PC-3 (cell line): Measurements from ENCODE around the gene RBMX. TPM values are rescaled to one million over a fixed set of nuclear protein-coding genes. Genes with fewer than 3 reads are reported as not detected.

ENCODE experiments used
- ATAC-seq: fragments of 200-7000 bp; cut with Tn5 transposase; 2 replicates; pipeline ENCODE4 v1.9.1; 2020; ENCODE audit warnings: mild to moderate bottlenecking, moderate library complexity
- BruUV-seq: library from RNA; stranded (reverse); fragments of 400-500 nt; replicated peaks from 2 replicates; lab custom pipeline; 2021; lab: Mats Ljungman, UMichigan
- CTCF ChIA-PET: fragments of 300-600 bp; sonication (Branson Sonifier 250); formaldehyde crosslinking; loops from one replicate; lab custom pipeline; 2022; ENCODE audit warnings: antibody characterized with exemption; lab: Charles Lee
- POLR2A ChIA-PET: fragments of 300-600 bp; sonication (Branson Sonifier 250); formaldehyde crosslinking; loops from one replicate; lab custom pipeline; 2022; ENCODE audit warnings: antibody characterized with exemption; ENCODE audit not compliant: unreplicated experiment; lab: Charles Lee
- DNase-seq: peaks from one replicate; pipeline ENCODE4 v3.0.0-alpha.2; 2015
- H2AFZ ChIP-seq: fragments of 300-600 bp; sonication (generic); 2 replicates; pipeline ENCODE4 v1.6.0; 2016; ENCODE audit warnings: antibody characterized with exemption, low read length
- H3F3A ChIP-seq: fragments of 300-600 bp; sonication (generic); one replicate; pipeline ENCODE4 v1.6.0; 2017; ENCODE audit warnings: antibody characterized with exemption, low read length, control low read depth, mild to moderate bottlenecking; ENCODE audit not compliant: unreplicated experiment
- H3K27ac ChIP-seq: fragments of 300-600 bp; sonication (generic); 2 replicates; pipeline ENCODE4 v1.5.1; 2016; ENCODE audit warnings: mild to moderate bottlenecking, low read length
- H3K27me3 ChIP-seq: fragments of 300-600 bp; sonication (generic); 2 replicates; pipeline ENCODE4 v1.6.1; 2016; ENCODE audit warnings: low read length, mixed read lengths
- H3K36me3 ChIP-seq: fragments of 300-600 bp; sonication (generic); 2 replicates; pipeline ENCODE4 v1.6.1; 2016; ENCODE audit warnings: low read depth, mixed run types, low read length, mixed read lengths
- H3K4me1 ChIP-seq: fragments of 300-600 bp; sonication (generic); 2 replicates; pipeline ENCODE4 v1.5.1; 2016; ENCODE audit warnings: low read length; ENCODE audit not compliant: insufficient read depth
- H3K4me2 ChIP-seq: fragments of 300-600 bp; sonication (generic); 2 replicates; pipeline ENCODE4 v1.6.0; 2016; ENCODE audit warnings: low read length
- H3K4me3 ChIP-seq: fragments of 300-600 bp; sonication (generic); 2 replicates; pipeline ENCODE4 v1.5.1; 2016; ENCODE audit warnings: mild to moderate bottlenecking, low read length, mixed read lengths
- H3K79me2 ChIP-seq: fragments of 300-600 bp; sonication (generic); 2 replicates; pipeline ENCODE4 v1.6.1; 2017; ENCODE audit warnings: low read length, mixed read lengths
- H3K9ac ChIP-seq: fragments of 300-600 bp; sonication (generic); 2 replicates; pipeline ENCODE4 v1.6.0; 2016; ENCODE audit warnings: mild to moderate bottlenecking, low read length
- H3K9me2 ChIP-seq: fragments of 300-600 bp; sonication (generic); replicated peaks from 2 replicates; pipeline ENCODE4 v1.6.1; 2016; ENCODE audit warnings: mixed run types, low read length, mixed read lengths
- H3K9me3 ChIP-seq: fragments of 300-600 bp; sonication (generic); 2 replicates; pipeline ENCODE4 v1.6.1; 2016; ENCODE audit warnings: low read length, mixed read lengths
- H4K20me1 ChIP-seq: fragments of 300-600 bp; sonication (generic); 2 replicates; pipeline ENCODE4 v1.6.1; 2016; ENCODE audit warnings: low read length, mixed read lengths
- CTCF ChIP-seq: fragments of 300-600 bp; sonication (generic); conservative IDR thresholded peaks from 2 replicates; pipeline ENCODE4 v1.5.1; 2017; ENCODE audit warnings: antibody characterized with exemption, low read depth, mild to moderate bottlenecking, low read length
- EZH2 ChIP-seq: fragments of 300-600 bp; sonication (generic); IDR thresholded peaks from one replicate; pipeline ENCODE4 v1.6.1; 2017; ENCODE audit warnings: antibody characterized with exemption, mild to moderate bottlenecking, low read length; ENCODE audit not compliant: unreplicated experiment
- EZH2phosphoT487 ChIP-seq: fragments of 300-600 bp; sonication (generic); IDR thresholded peaks from 2 replicates; pipeline ENCODE4 v1.6.1; 2018; ENCODE audit warnings: mild to moderate bottlenecking, antibody characterized with exemption, low read length, borderline replicate concordance
- intact Hi-C: fragments of 100-400 bp; cut with micrococcal nuclease; formaldehyde crosslinking; loops from 2 replicates; pipeline ENCODE4 v1.9.0; 2023
- total RNA-seq: library from RNA; depleted of rRNA; stranded (reverse); fragments of >200 nt; gene quantifications from 2 replicates; pipeline ENCODE4 v1.2.3, GENCODE V29; 2014

The RBMX gene
- total RNA-seq, 1 experiment from 2014 or later, result 288 TPM

DNA sequence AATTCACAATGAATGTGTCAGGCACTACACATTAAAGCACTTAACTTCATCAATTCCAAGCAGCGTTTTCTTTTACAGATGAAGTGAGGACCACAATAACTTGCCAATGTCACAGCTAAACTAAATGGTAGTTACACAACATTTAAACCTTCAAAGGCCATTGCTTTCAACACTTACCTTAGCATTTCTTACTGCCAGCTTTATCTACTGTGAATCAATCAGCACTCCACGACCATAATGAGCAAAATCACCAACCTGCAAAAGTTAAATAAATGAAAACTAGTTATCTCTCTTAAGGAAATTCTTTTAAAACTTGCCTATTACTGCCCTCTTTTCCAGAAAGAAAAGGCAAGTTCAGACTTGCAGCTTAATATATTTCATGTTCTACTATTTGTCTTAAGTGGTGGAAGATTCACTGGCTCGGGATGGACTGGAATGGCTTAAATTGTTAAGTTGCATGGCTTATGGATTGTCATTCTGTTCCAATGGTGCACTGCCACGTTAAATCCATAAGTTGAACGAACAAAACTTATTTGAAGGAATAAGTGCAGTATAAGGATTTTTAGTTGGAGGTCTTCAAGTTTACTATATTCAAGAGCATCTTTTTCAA is 8.3 kb downstream of the RBMX start:
- no peak overlapping the region for H2AFZ ChIP-seq
- POLR2A ChIA-PET, result no interaction called here
- no peaks in the 10 kb centered on the region for H3K27me3 ChIP-seq
- H3K9me2 ChIP-seq, result no peaks in the 10 kb centered on the region
- DNase-seq (no peak), ATAC-seq (no peak)
- H3K4me2 ChIP-seq, result no peak overlapping the region
- peaks cover 66% of the 10 kb centered on the region for H3K36me3 ChIP-seq
- H3F3A ChIP-seq, result no peaks in the 10 kb centered on the region
- intact Hi-C loops, result no loop called here
- no peak overlapping the region for H3K27ac ChIP-seq
- no peaks in the 10 kb centered on the region for H3K4me1 ChIP-seq
- H4K20me1 ChIP-seq, result 0 out of 2 replicates have a peak, but pooled peaks cover 26% of the 10 kb centered on the region
- no TSS peak for BruUV-seq
- CTCF ChIA-PET, result interaction anchor here (0.7 kb wide), 2 partner anchors 104 to 164 kb away, joined by 4 to 9 read pairs; no protein-coding TSS in a partner anchor
- H3K9ac ChIP-seq, result no peak overlapping the region
- peaks cover 51% of the 10 kb centered on the region for H3K79me2 ChIP-seq
- no peak overlapping the region for H3K4me3 ChIP-seq
- TF ChIP-seq CTCF (no peak), EZH2 (no peak), EZH2phosphoT487 (no peak)
- H3K9me3 ChIP-seq, result no peaks in the 10 kb centered on the region

DNA sequence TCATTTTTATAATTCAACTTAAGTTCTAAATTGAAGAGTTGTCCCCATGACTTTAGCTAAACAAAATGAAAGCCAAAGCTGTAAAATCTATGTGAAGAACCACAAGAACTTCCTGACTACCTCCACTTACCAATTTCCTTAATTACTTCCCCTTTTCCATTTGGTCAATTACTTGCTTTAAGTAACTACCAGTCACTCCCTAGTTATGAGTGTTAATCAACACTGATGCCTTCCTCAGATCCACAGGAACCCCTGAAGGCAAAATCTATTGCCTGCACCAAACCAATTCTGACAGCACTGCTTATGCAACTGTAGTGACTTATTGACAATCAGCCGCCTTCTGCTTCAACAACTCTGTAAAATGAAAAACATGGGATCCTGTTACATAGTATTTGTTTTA is 10.5 kb downstream of the RBMX start:
- Histone ChIP-seq H3K9ac (no peak overlapping the region), H3K4me2 (no peak overlapping the region), H3K9me2 (no peaks in the 10 kb centered on the region), H3K27ac (no peak overlapping the region), H3K9me3 (no peaks in the 10 kb centered on the region), H3K4me3 (no peak overlapping the region), H3F3A (no peaks in the 10 kb centered on the region), H4K20me1 (0 out of 2 replicates have a peak, but pooled peaks cover 26% of the 10 kb centered on the region), H3K27me3 (no peaks in the 10 kb centered on the region), H2AFZ (no peak overlapping the region), H3K4me1 (no peaks in the 10 kb centered on the region), H3K79me2 (peaks cover 33% of the 10 kb centered on the region), H3K36me3 (peaks cover 61% of the 10 kb centered on the region)
- DNase-seq, result no peak
- intact Hi-C loops, result no loop called here
- ATAC-seq, result no peak
- POLR2A ChIA-PET, result no interaction called here
- CTCF ChIA-PET, result interaction anchor here (0.6 kb wide), 1 partner anchor 353 kb away, joined by 3 read pairs; no protein-coding TSS in a partner anchor
- TF ChIP-seq CTCF (no peak), EZH2 (no peak), EZH2phosphoT487 (no peak)
- BruUV-seq, result no TSS peak
